HAP-1 (cell line): ENCODE results near the gene PCDHAC1.

ENCODE experiments used
- DNase-seq, 2 experiments: peaks; one replicate each; pipeline ENCODE4 v3.0.0-alpha.2; 2016 to 2020; ENCODE audit warnings: low spot score in 2 of 2
- H3K27me3 ChIP-seq: fragments of 250-450 bp; sonication (Bioruptor Pico); 2 replicates; pipeline ENCODE4 v1.5.1; 2020; ENCODE audit warnings: low read depth, mild to moderate bottlenecking, moderate library complexity
- H3K36me3 ChIP-seq: fragments of 250-450 bp; sonication (Bioruptor Pico); replicated peaks from 2 replicates; pipeline ENCODE4 v1.5.1; 2020; ENCODE audit warnings: mild to moderate bottlenecking
- H3K4me1 ChIP-seq: fragments of 250-450 bp; sonication (Bioruptor Pico); 2 replicates; pipeline ENCODE4 v1.5.1; 2020; ENCODE audit warnings: mild to moderate bottlenecking
- H3K4me3 ChIP-seq: fragments of 250-450 bp; sonication (Bioruptor Pico); 2 replicates; pipeline ENCODE4 v1.5.1; 2020; ENCODE audit warnings: mild to moderate bottlenecking, moderate library complexity
- H3K9me3 ChIP-seq: fragments of 250-450 bp; sonication (Bioruptor Pico); 2 replicates; pipeline ENCODE4 v1.5.1; 2020; ENCODE audit warnings: mild to moderate bottlenecking, moderate library complexity
- in situ Hi-C: fragments of 300-500 bp; cut with MboI; formaldehyde crosslinking; loops from 3 replicates; pipeline ENCODE4 v1.14.3; 2020; ENCODE audit warnings: low sequenced_read_pairs, inconsistent platforms, mixed read lengths

The PCDHAC1 gene

GRCh38 chr5:140951636-140952035 is 25.5 kb downstream of the PCDHAC1 start:
- Histone ChIP-seq H3K9me3 (no peaks in the 10 kb centered on the region), H3K4me1 (no peaks in the 10 kb centered on the region), H3K4me3 (no peak overlapping the region), H3K36me3 (no peaks in the 10 kb centered on the region), H3K27me3 (no peaks in the 10 kb centered on the region)
- in situ Hi-C loops: no loop called here
- no peak for DNase-seq

GRCh38 chr5:140953234-140953633 is 27.1 kb downstream of the PCDHAC1 start:
- H3K4me1 ChIP-seq: no peaks in the 10 kb centered on the region
- no peak for DNase-seq
- no peaks in the 10 kb centered on the region for H3K27me3 ChIP-seq
- no peaks in the 10 kb centered on the region for H3K36me3 ChIP-seq
- no peaks in the 10 kb centered on the region for H3K9me3 ChIP-seq
- no peak overlapping the region for H3K4me3 ChIP-seq
- in situ Hi-C loops: no loop called here

GRCh38 chr5:140962190-140962589 is 36.1 kb downstream of the PCDHAC1 start:
- Histone ChIP-seq H3K9me3 (no peaks in the 10 kb centered on the region), H3K4me3 (no peak overlapping the region), H3K36me3 (no peaks in the 10 kb centered on the region), H3K27me3 (0 out of 2 replicates have a peak, but pooled peaks cover 2% of the 10 kb centered on the region), H3K4me1 (peaks cover 8% of the 10 kb centered on the region)
- in situ Hi-C loops: no loop called here
- no peak for DNase-seq

- DNase-seq: no peak
- no peaks in the 10 kb centered on the region for H3K36me3 ChIP-seq
- H3K9me3 ChIP-seq: no peaks in the 10 kb centered on the region
- H3K4me1 ChIP-seq: peaks cover 8% of the 10 kb centered on the region
- 0 out of 2 replicates have a peak, but pooled peaks cover 2% of the 10 kb centered on the region for H3K27me3 ChIP-seq
- in situ Hi-C loops: no loop called here
- no peak overlapping the region for H3K4me3 ChIP-seq
Measured at GRCh38 chr5:140964356-140964755, 38.3 kb downstream of the PCDHAC1 start.

- DNase-seq: peak in 1 of 2 experiments; percentile 23
- Histone ChIP-seq H3K4me1 (peaks cover 8% of the 10 kb centered on the region), H3K36me3 (no peaks in the 10 kb centered on the region), H3K4me3 (peak overlapping the region; percentile 39), H3K27me3 (0 out of 2 replicates have a peak, but pooled peaks cover 2% of the 10 kb centered on the region), H3K9me3 (no peaks in the 10 kb centered on the region)
- in situ Hi-C loops: no loop called here
Measured at GRCh38 chr5:140965905-140966292, 39.8 kb downstream of the PCDHAC1 start.

GRCh38 chr5:140966293-140967225 is 40.5 kb downstream of the PCDHAC1 start, which contains the start of gene PCDHAC2:
TSS of gene PCDHAC2 (plus strand) at chr5:140966476. CDS start at chr5:140966767, 291 bp downstream.
- peak within 1 kb of the TSS; percentile 39 for H3K4me3 ChIP-seq
- DNase-seq: peak; percentile 53 to 75
- in situ Hi-C loops: no loop called here
- 0 out of 2 replicates have a peak, but pooled peaks cover 2% of the 10 kb centered on the region for H3K27me3 ChIP-seq
- no peaks in the 10 kb centered on the region for H3K36me3 ChIP-seq
- H3K4me1 ChIP-seq: peaks cover 8% of the 10 kb centered on the region
- no peaks in the 10 kb centered on the region for H3K9me3 ChIP-seq

GRCh38 chr5:140967226-140967893 is 41.3 kb downstream of the PCDHAC1 start:
- no peak for DNase-seq
- Histone ChIP-seq H3K4me3 (no peak overlapping the region), H3K4me1 (peaks cover 8% of the 10 kb centered on the region), H3K27me3 (0 out of 2 replicates have a peak, but pooled peaks cover 2% of the 10 kb centered on the region), H3K36me3 (no peaks in the 10 kb centered on the region), H3K9me3 (no peaks in the 10 kb centered on the region)
- in situ Hi-C loops: no loop called here

- no peak overlapping the region for H3K4me3 ChIP-seq
Measured at GRCh38 chr5:140969880-140970279, 43.8 kb downstream of the PCDHAC1 start.

GRCh38 chr5:140973550-140973949 is 47.5 kb downstream of the PCDHAC1 start:
- in situ Hi-C loops: no loop called here
- Histone ChIP-seq H3K36me3 (no peaks in the 10 kb centered on the region), H3K4me3 (no peak overlapping the region), H3K4me1 (no peaks in the 10 kb centered on the region), H3K27me3 (no peaks in the 10 kb centered on the region), H3K9me3 (no peaks in the 10 kb centered on the region)
- DNase-seq: no peak

More at GRCh38 chr5:140969880-140970279, 43.8 kb downstream of the PCDHAC1 start:
- H3K9me3 ChIP-seq: no peaks in the 10 kb centered on the region
- H3K4me1 ChIP-seq: peaks cover 8% of the 10 kb centered on the region
- H3K36me3 ChIP-seq: no peaks in the 10 kb centered on the region
- in situ Hi-C loops: no loop called here
- DNase-seq: no peak
- H3K27me3 ChIP-seq: no peaks in the 10 kb centered on the region

GRCh38 chr5:140977003-140977402 is 50.9 kb downstream of the PCDHAC1 start:
- Histone ChIP-seq H3K4me1 (no peaks in the 10 kb centered on the region), H3K36me3 (no peaks in the 10 kb centered on the region), H3K9me3 (no peaks in the 10 kb centered on the region), H3K4me3 (no peak overlapping the region), H3K27me3 (no peaks in the 10 kb centered on the region)
- in situ Hi-C loops: no loop called here
- DNase-seq: no peak

- no peak for DNase-seq
- in situ Hi-C loops: no loop called here
- Histone ChIP-seq H3K36me3 (no peaks in the 10 kb centered on the region), H3K9me3 (no peaks in the 10 kb centered on the region), H3K4me3 (no peak overlapping the region), H3K4me1 (no peaks in the 10 kb centered on the region), H3K27me3 (no peaks in the 10 kb centered on the region)
Measured at GRCh38 chr5:140978260-140978659, 52.2 kb downstream of the PCDHAC1 start.

GRCh38 chr5:140978983-140979382 is 52.9 kb downstream of the PCDHAC1 start:
- Histone ChIP-seq H3K9me3 (no peaks in the 10 kb centered on the region), H3K4me3 (no peak overlapping the region), H3K4me1 (no peaks in the 10 kb centered on the region), H3K36me3 (no peaks in the 10 kb centered on the region), H3K27me3 (no peaks in the 10 kb centered on the region)
- DNase-seq: no peak
- in situ Hi-C loops: no loop called here
